H9 (cell line): ENCODE measurements around the gene CRB3. TPM values are rescaled to one million over a fixed set of nuclear protein-coding genes. Genes with fewer than 3 reads are reported as not detected.

Source experiments
- DNase-seq: peaks from one replicate; pipeline ENCODE4 v3.0.0-alpha.2; 2017
- H2AFZ ChIP-seq: one replicate; pipeline ENCODE4 v1.6.1; 2013; ENCODE audit warnings: mild to moderate bottlenecking, low read length, control low read depth, moderate library complexity
- H2AK5ac ChIP-seq: 2 replicates; pipeline ENCODE4 v1.6.1; 2013; ENCODE audit warnings: low read length, control low read depth, mixed read lengths; ENCODE audit not compliant: insufficient read length
- H2BK120ac ChIP-seq: one replicate; pipeline ENCODE4 v1.6.1; 2013; ENCODE audit warnings: low read depth, mild to moderate bottlenecking, low read length, control low read depth, inconsistent platforms; ENCODE audit not compliant: poor library complexity, severe bottlenecking
- H2BK12ac ChIP-seq: 2 replicates; pipeline ENCODE4 v1.6.1; 2013; ENCODE audit warnings: low read length, control low read depth, mixed read lengths, low read depth; ENCODE audit not compliant: insufficient read length
- H2BK15ac ChIP-seq: 2 replicates; pipeline ENCODE4 v1.6.1; 2013; ENCODE audit warnings: low read depth, low read length, control low read depth
- H2BK20ac ChIP-seq: one replicate; pipeline ENCODE4 v1.6.1; 2013; ENCODE audit warnings: low read depth, mild to moderate bottlenecking, low read length, control low read depth, inconsistent platforms; ENCODE audit not compliant: poor library complexity, severe bottlenecking
- H2BK5ac ChIP-seq: 2 replicates; pipeline ENCODE4 v1.6.1; 2013; ENCODE audit warnings: low read length, control low read depth, mixed read lengths; ENCODE audit not compliant: insufficient read length
- H3K14ac ChIP-seq: 2 replicates; pipeline ENCODE4 v1.6.1; 2013; ENCODE audit warnings: low read length, control low read depth; ENCODE audit not compliant: insufficient read depth
- H3K18ac ChIP-seq: 2 replicates; pipeline ENCODE4 v1.6.1; 2013; ENCODE audit warnings: low read depth, mild to moderate bottlenecking, mixed read lengths, low read length, control low read depth; ENCODE audit not compliant: insufficient read length
- H3K23ac ChIP-seq: 2 replicates; pipeline ENCODE4 v1.6.1; 2013; ENCODE audit warnings: low read length, control low read depth, mixed read lengths, low read depth; ENCODE audit not compliant: insufficient read length
- H3K23me2 ChIP-seq: 2 replicates; pipeline ENCODE4 v1.6.1; 2013; ENCODE audit warnings: low read depth, mild to moderate bottlenecking, mixed read lengths, low read length, control low read depth; ENCODE audit not compliant: insufficient read length, poor library complexity, severe bottlenecking
- H3K27ac ChIP-seq: 2 replicates; pipeline ENCODE4 v1.5.1; 2013; ENCODE audit warnings: low read length, control low read depth, mixed read lengths, low read depth; ENCODE audit not compliant: insufficient read length
- H3K27me3 ChIP-seq: 2 replicates; pipeline ENCODE4 v1.6.1; 2013; ENCODE audit warnings: low read length, control low read depth, inconsistent platforms; ENCODE audit not compliant: insufficient read depth
- H3K4ac ChIP-seq: 2 replicates; pipeline ENCODE4 v1.6.1; 2013; ENCODE audit warnings: low read depth, mild to moderate bottlenecking, control low read depth, inconsistent platforms, low read length, moderate library complexity
- H3K4me1 ChIP-seq: 2 replicates; pipeline ENCODE4 v1.6.1; 2013; ENCODE audit warnings: low read length, control low read depth, inconsistent platforms; ENCODE audit not compliant: insufficient read depth
- H3K4me2 ChIP-seq: 2 replicates; pipeline ENCODE4 v1.6.1; 2013; ENCODE audit warnings: low read length, control low read depth, mixed read lengths; ENCODE audit not compliant: insufficient read length, insufficient read depth
- H3K56ac ChIP-seq: 2 replicates; pipeline ENCODE4 v1.6.1; 2013; ENCODE audit warnings: low read depth, mild to moderate bottlenecking, mixed read lengths, low read length, control low read depth; ENCODE audit not compliant: insufficient read length
- H3K79me1 ChIP-seq: 2 replicates; pipeline ENCODE4 v1.6.1; 2013; ENCODE audit warnings: low read depth, mild to moderate bottlenecking, moderate library complexity, low read length, control low read depth, inconsistent platforms; ENCODE audit not compliant: insufficient read depth, poor library complexity, severe bottlenecking
- H3K79me2 ChIP-seq: 2 replicates; pipeline ENCODE4 v1.6.1; 2013; ENCODE audit warnings: low read length, control low read depth, inconsistent platforms; ENCODE audit not compliant: insufficient read depth
- H3K9ac ChIP-seq: 2 replicates; pipeline ENCODE4 v1.6.1; 2013; ENCODE audit warnings: low read length, control low read depth, mixed read lengths; ENCODE audit not compliant: insufficient read length; ENCODE audit errors: extremely low read depth
- H3K9me3 ChIP-seq: one replicate; pipeline ENCODE4 v1.6.1; 2013; ENCODE audit warnings: low read depth, low read length, inconsistent platforms; ENCODE audit not compliant: control insufficient read depth
- H3T11ph ChIP-seq: one replicate; pipeline ENCODE4 v1.6.1; 2013; ENCODE audit warnings: mild to moderate bottlenecking, low read length, control low read depth, inconsistent platforms
- H4K20me1 ChIP-seq: one replicate; pipeline ENCODE4 v1.6.1; 2013; ENCODE audit not compliant: control insufficient read depth, insufficient read length, insufficient read depth
- H4K5ac ChIP-seq: 2 replicates; pipeline ENCODE4 v1.6.1; 2013; ENCODE audit warnings: low read depth, mild to moderate bottlenecking, mixed read lengths, low read length, control low read depth; ENCODE audit not compliant: insufficient read length
- H4K8ac ChIP-seq: replicated peaks from 2 replicates; pipeline ENCODE4 v1.6.1; 2013; ENCODE audit warnings: low read length, control low read depth, mixed read lengths, low read depth; ENCODE audit not compliant: insufficient read length
- H4K91ac ChIP-seq: 2 replicates; pipeline ENCODE4 v1.6.1; 2013; ENCODE audit warnings: low read depth, mild to moderate bottlenecking, moderate library complexity, mixed read lengths, low read length, control low read depth; ENCODE audit not compliant: insufficient read length
- H3K27ac Mint-ChIP-seq, 3 experiments: 2 replicates in 2 of 3; 3 replicates in 1 of 3; pipeline ENCODE4 v1.8.0; 2020 to 2021; ENCODE audit warnings: mixed read lengths in 3 of 3, mild to moderate bottlenecking in 1 of 3, moderate library complexity in 1 of 3
- H3K27me3 Mint-ChIP-seq: 2 replicates; pipeline ENCODE4 v1.8.0; 2021; ENCODE audit warnings: low read depth, mild to moderate bottlenecking, moderate library complexity, mixed read lengths
- H3K36me3 Mint-ChIP-seq, 3 experiments: 2 replicates in 2 of 3; 3 replicates in 1 of 3; pipeline ENCODE4 v1.8.0; 2020 to 2021; ENCODE audit warnings: low read depth in 3 of 3, mixed read lengths in 3 of 3; ENCODE audit not compliant: insufficient read depth in 1 of 3
- H3K4me1 Mint-ChIP-seq, 2 experiments: 2 replicates each; pipeline ENCODE4 v1.8.0; 2020; ENCODE audit warnings: mixed read lengths in 2 of 2
- H3K4me3 Mint-ChIP-seq, 2 experiments: 2 replicates in 1 of 2; 3 replicates in 1 of 2; pipeline ENCODE4 v1.8.0; 2020 to 2021; ENCODE audit warnings: mild to moderate bottlenecking in 2 of 2, mixed read lengths in 2 of 2, moderate library complexity in 1 of 2
- H3K9me3 Mint-ChIP-seq, 2 experiments: 2 replicates in 1 of 2; 3 replicates in 1 of 2; pipeline ENCODE4 v1.8.0; 2020; ENCODE audit warnings: mild to moderate bottlenecking in 2 of 2, mixed read lengths in 2 of 2, moderate library complexity in 1 of 2
- WGBS: extraction: QIAGEN DNeasy Blood & Tissue Kit; methylation state at CpG from one replicate; pipeline ENCODE4 v1.1.7; 2013; ENCODE audit warnings: missing lambda C conversion rate, low lambda C conversion rate, mixed read lengths; ENCODE audit not compliant: insufficient read length; ENCODE audit errors: extremely low coverage; 5-methylcytosine and 5-hydroxymethylcytosine counted together
- total RNA-seq: library from RNA; stranded (reverse); gene quantifications from 2 replicates; pipeline ENCODE4 v1.2.1, GENCODE V29; 2021
- TF ChIP-seq, protein P1 (sequence below): fragments of 200-600 bp; sonication (generic); conservative IDR thresholded peaks from 3 replicates; pipeline ENCODE4 v1.8.0; 2021; ENCODE audit warnings: antibody characterized with exemption, mild to moderate bottlenecking

The CRB3 gene
- total RNA-seq, 1 experiment from 2014 or later, result 32.1 TPM

DNA sequence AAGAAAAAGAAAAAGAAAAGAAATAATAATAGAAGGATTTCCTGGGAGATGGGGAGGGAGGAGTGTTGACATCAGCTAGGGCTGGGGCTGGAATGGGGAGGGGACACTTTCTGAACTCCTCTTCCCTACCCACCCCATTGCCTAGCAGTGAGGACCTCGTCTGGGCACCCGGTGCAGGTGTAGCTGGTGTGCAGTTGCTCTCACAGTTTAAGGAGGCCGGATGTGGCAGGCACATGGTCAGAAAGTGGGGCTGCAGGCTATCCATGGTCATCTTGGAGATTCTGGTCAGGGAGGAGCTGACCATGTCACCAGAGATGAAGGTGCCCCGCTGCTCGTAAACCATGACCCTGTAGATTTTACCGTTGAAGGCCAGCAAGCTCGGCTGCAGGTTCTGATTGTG lies 46.5 kb downstream of the CRB3 start:
- Mint-ChIP-seq H3K27ac (no peak overlapping the region), H3K9me3 (no peaks in the 10 kb centered on the region; a peak in 1 of 5 replicates), H3K27me3 (peaks cover 4% of the 10 kb centered on the region), H3K4me1 (peaks cover 0 to 9% of the 10 kb centered on the region in 2 experiments; a peak in 3 of 4 replicates), H3K36me3 (no peaks in the 10 kb centered on the region; a peak in 1 of 7 replicates), H3K4me3 (no peak overlapping the region)
- no peak overlapping the region for H2BK15ac ChIP-seq
- TF ChIP-seq, protein P1, sequence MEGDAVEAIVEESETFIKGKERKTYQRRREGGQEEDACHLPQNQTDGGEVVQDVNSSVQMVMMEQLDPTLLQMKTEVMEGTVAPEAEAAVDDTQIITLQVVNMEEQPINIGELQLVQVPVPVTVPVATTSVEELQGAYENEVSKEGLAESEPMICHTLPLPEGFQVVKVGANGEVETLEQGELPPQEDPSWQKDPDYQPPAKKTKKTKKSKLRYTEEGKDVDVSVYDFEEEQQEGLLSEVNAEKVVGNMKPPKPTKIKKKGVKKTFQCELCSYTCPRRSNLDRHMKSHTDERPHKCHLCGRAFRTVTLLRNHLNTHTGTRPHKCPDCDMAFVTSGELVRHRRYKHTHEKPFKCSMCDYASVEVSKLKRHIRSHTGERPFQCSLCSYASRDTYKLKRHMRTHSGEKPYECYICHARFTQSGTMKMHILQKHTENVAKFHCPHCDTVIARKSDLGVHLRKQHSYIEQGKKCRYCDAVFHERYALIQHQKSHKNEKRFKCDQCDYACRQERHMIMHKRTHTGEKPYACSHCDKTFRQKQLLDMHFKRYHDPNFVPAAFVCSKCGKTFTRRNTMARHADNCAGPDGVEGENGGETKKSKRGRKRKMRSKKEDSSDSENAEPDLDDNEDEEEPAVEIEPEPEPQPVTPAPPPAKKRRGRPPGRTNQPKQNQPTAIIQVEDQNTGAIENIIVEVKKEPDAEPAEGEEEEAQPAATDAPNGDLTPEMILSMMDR, result no peak
- H3K4me1 ChIP-seq, result no peaks in the 10 kb centered on the region
- no peak overlapping the region for H3K9ac ChIP-seq
- H3K79me1 ChIP-seq, result no peaks in the 10 kb centered on the region
- H3K79me2 ChIP-seq, result no peaks in the 10 kb centered on the region
- H3K23me2 ChIP-seq, result no peaks in the 10 kb centered on the region
- no peak overlapping the region for H3K4me2 ChIP-seq
- no peak overlapping the region for H2BK120ac ChIP-seq
- no peak overlapping the region for H2AFZ ChIP-seq
- H3K14ac ChIP-seq, result no peak overlapping the region
- no peak overlapping the region for H2AK5ac ChIP-seq
- H2BK20ac ChIP-seq, result no peak overlapping the region
- no peak for DNase-seq
- no peak overlapping the region for H3K23ac ChIP-seq
- no peak overlapping the region for H2BK12ac ChIP-seq
- no CpG with 5 or more reads among the region's 7 CpGs for WGBS
- H3K4ac ChIP-seq, result no peak overlapping the region
- H4K8ac ChIP-seq, result no peak overlapping the region
- no peak overlapping the region for H3K27ac ChIP-seq
- no peaks in the 10 kb centered on the region for H3K9me3 ChIP-seq
- no peak overlapping the region for H3K18ac ChIP-seq
- H2BK5ac ChIP-seq, result no peak overlapping the region
- H3K56ac ChIP-seq, result no peak overlapping the region
- H3K27me3 ChIP-seq, result no peaks in the 10 kb centered on the region
- H3T11ph ChIP-seq, result no peak overlapping the region
- no peak overlapping the region for H4K91ac ChIP-seq
- no peak overlapping the region for H4K5ac ChIP-seq
- no peaks in the 10 kb centered on the region for H4K20me1 ChIP-seq
